ENCODE results near the gene MBD1. TPM values are rescaled to one million over a fixed set of nuclear protein-coding genes. Genes with fewer than 3 reads are reported as not detected.
"Not testable (repeated sequence)": the region's sequence is repeated elsewhere in the genome, so short reads cannot be mapped to it uniquely, and the experiment has no call there.

MBD1 gene
- total RNA-seq, 1 donor from 2014 or later, result 104 TPM

DNA sequence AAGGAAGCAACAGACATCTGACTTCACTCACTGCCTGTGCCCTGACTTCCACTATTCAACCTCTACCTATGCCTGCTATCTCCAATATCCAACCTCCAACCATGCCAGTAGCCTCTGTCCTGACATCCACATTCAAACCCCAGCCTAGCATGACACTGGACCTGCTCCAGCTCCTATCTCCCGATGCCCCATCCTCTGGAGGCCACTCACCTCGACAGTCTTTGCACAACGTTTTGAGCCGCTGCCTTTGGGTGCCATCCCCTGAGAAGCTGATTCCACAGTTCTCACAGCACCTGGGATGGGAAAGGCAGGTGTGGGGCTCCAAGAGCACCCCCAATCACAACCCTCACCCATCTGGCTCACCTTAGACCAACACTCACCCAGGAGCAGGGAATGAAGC, 4.9 kb downstream of the MBD1 start:
- intact Hi-C loops (cut with micrococcal nuclease), result no loop called here

DNA sequence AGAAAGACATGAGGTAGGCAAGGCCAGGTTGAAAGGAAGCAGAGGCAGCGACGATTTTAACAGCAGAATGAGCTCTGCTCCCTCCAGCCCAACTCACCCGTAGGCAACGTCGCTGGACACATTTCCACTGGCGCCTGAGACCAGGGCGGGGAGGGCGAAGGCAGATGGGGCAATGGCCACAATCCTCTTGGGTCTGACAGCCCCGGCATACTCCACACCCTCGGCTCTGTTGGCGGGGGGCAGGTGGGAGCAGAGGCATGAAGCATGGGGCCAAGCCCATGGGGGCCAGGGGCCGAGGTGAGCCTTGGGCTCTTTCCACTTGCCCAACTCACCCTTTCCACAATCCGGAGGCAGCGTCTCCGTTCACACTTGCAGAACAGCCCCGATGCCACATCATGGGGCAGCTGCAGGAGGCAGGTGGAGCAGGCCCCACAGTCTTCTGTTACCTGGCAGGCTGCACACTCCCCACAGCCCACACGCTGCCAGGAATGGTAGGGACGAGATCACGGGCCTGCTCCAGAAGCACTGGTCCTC, 5.8 kb downstream of the MBD1 start:
- intact Hi-C loops (cut with micrococcal nuclease), result no loop called here

DNA sequence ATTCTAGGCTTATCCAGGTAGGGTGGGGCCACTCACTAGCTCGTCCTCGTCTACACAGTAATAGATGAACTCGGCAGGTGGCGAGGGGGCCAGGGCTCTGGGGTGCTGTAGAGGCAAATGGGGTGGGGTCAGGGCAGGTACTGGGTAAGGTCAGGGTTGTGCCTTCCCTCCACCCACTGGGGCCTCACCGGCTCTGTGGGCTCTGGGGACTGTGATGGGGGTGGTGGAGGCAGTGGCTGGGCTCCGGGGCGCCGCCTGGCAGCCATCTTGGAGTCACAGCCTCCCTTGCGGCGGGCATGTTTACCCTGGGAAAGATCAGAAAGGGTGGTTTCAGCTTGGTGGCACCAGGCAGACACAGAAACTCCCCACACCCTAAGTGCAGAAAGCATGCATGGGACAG, 6.4 kb downstream of the MBD1 start:
- intact Hi-C loops (cut with micrococcal nuclease), result no loop called here

DNA sequence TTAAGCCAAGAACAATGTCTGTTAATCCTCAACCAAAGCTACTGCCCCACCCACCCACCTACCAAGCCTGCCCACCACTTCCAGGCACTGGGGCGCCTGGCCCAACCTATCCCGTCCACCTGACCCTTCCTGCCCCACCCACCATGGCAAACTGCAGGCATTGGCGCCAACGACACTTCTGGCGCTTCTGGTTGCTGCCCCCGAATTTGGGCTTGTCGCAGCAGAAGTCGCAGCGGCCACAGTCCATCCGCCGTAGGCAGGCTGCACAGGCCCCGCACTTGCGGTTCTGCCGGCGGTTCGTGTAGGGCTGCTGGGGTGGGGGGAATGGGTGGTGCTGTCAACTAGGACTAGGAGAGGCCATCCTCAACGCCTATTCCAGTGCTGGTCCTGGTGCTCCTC, 7.3 kb downstream of the MBD1 start:
- intact Hi-C loops (cut with micrococcal nuclease), result no loop called here

DNA sequence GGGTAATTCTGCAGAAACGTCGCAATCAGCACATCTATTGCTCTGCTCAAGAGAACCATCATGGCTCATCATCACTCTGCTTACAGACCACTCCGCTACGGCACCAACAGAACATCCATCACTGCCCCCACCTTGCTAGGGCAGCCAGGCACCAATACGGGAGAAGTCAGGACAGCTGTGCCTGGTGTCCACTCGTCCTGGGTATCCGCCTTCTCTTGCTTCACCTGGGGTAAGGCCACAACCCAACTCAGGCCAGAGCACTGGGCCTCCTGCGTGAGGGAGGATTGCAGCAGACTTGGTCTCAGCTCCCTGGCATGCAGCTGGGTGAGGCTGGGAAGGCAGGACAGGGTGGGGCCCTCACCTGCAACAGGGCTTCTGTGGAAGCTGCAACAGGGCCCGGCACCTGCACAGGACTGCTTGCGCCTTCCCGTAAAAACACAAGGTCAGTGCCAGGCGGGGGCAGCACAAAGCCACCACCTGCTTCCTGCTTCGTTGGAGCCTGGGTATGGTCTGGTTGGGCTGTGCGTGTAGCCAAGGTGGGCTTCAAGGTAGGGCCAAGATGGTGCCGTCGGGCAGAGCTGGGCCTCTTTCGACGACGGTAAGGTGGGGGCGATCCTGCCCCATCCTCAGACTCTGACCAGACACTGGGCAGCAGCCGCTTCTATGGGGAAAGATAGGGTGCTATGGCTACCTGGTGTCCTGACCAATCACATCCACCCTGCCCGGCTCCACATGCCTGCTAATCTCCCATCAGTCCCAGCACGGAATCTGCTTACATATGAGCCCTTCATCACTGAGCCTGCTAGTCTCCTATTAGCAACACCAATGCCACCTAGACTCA, 7.9 kb downstream of the MBD1 start:
- intact Hi-C loops (cut with micrococcal nuclease), result no loop called here

DNA sequence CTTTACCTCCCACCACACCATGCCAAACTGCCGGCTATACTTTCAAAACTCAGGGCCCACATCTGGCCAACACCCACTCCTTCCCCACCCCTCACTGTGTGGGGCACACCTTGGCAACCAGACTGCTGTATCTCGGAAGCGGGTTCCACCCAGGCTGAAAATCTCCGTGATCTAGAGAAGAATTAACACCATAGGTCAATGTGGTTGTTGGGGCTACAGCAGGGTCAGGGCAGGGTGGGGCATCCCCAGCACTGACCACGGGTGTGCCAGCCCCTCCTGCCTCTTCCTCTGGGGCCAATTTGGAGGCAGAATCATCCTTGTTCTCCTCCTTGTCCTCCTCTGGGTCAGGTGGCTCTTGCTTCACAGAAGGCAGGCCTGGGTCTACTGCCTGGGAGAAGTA, 8.8 kb downstream of the MBD1 start:
- intact Hi-C loops (cut with micrococcal nuclease), result no loop called here

DNA sequence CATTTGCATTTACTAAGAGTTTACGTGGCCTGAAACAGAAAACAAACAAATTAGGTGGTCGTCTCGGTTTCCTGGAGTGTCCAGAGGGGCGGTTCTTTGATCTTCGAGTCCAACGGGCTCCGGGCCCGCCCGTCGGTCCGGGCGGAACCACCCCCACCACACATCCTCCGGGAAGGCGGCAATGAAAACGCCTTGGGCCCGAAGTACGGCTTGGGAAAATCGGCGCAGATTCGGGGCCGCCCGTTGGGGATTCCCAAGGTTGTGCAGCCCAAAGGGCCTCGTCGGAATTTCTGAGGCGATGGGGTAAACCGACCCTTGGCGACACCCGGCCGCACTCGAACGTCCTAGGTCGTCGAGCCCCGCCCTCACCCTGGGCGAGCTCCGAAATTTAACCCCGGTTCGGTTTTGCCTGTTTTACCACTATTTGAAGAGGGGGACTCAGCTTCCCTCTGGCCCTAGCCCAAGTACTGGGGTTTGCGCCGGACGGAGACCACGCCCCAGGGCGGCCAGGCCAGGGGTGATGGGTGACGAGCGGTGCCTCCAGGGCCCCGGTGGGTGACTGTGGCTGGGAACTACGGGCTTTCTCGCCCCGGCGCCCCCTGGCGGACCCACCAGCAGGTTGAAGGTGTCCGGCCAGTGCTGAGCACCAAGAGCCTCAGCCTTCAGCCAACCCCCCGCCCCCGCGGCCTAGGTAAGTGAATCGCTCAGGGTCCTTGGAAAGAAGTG, 13.1 kb downstream of the MBD1 start:
- intact Hi-C loops (cut with micrococcal nuclease), result loop anchor here (1.0 to 5.0 kb wide), 4 partner anchors 39 to 781 kb away; partner anchors contain the start of gene C18orf32

DNA sequence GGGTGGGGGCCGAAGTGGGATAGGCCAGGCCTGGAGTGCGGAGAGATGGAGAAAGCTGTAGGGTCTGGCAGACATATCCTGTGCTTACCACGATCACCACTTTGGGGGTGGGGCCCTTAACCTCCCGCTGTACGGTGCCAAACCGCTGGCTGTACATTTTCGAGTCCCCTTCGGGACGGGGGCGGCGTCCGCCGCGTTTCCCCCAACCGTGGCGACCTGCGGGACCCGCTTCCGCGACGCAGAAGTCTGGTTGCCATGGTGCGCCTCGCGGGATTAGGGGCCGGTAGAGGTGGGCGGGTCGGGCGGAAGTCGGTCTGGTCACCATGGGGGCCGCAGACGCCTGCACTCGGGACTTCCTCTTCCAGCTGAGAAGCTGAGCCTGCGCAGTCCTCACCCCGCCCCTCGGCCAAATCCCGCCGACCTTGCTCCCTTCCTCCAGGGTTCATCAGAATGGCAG, 15.0 kb downstream of the MBD1 start, which contains the start of gene CFAP53:
Gene CFAP53 (minus strand): TSS at position 248 of the 457 bp plus-strand sequence. CDS start 91 bp downstream, at position 157.
- intact Hi-C loops (cut with micrococcal nuclease), result loop anchor here (1.0 to 5.0 kb wide), 6 partner anchors 15 to 779 kb away; partner anchors contain the start of genes C18orf32, CXXC1 and MBD1

DNA sequence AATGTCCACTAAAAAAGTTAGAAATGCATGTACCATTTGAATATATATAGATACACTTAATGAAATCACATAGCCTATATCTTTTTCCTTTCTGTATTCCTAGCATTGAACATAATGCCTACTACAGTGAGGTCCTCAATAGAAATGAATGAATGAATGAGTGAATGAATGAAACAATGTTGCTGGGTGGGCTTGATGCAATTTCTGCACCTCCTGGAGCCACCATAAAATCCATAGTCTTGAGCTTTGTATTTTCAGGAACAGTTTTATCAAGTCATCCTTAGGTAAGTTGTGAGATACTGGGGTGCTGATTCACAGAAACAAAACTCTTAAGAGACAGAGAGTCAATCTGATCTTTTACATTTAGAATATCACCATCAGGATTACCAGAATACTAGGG, 18.3 kb downstream of the MBD1 start:
- intact Hi-C loops (cut with micrococcal nuclease), result no loop called here

DNA sequence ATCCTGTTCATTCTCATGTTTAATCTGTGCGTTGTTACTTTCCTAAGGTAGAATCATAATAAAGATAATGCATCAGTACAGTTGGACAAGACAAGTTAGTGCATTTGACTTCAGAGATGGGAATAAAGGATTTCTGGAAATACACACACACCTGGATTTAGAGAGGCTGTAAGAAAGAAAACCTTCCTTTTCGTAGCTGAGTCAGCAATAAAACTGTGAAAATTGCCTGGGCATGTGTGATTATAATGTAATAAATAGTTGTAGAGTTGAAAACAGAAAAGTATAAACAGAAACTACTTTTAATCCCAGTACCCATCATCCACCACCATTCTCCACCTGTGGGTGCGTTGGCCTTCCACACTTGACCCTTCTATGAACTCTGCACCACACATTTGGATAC, 30.4 kb downstream of the MBD1 start:
- intact Hi-C loops (cut with micrococcal nuclease), result no loop called here

DNA sequence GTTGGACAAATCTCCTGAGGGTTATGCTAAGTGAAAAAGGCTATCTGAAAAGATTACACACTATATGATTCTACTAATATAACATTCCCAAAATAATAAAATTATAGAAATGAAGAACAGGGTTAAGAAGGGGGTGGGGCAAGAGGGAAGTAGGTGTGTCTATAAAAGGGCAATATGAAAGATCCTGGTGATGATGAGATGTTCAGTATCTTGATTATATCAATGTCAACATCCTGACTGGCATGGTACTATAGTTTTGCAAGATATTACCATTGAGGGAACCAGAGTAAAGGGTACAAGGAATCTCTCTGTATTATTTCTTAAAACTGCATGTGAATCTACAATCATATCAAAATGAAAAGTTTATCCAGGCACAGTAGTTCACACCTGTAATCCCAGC, 31.7 kb downstream of the MBD1 start:
- intact Hi-C loops (cut with micrococcal nuclease), result no loop called here

DNA sequence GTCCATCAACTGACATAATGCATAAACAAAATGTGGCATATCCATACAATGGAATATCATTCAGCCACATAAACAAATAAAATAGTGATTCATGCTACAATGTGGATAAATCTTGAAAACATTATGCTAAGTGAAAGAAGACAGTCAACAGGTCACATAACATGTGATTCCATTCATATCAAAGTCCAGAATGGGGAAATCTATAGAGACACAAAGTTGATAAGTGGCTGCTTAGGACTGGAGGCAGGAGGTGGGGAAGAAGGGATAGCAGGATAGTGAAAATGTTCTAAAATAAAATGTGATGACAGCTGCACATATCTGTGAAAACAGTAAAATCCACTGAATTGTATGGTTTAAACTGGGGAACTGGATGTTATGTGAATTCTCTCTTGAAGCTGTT, 33.8 kb downstream of the MBD1 start:
- intact Hi-C loops (cut with micrococcal nuclease), result no loop called here

DNA sequence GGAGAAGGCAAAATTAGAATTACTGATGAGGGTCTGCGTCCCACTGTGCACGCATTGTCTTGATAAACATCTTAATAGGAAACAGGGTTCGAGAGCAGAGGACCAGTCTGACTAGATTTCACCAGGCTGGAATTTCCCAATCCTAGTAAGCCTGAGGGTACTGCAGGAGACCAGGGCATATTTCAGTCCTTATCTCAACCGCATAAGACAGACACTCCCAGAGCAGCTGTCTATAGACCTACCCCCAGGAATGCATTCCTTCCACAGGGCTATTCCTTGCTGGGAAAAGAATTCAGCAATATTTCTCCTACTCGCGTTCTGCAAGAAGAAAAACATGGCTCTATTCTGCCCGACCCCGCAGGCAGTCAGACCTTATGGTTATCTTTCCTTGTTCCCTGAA, 39.6 kb downstream of the MBD1 start:
- intact Hi-C loops (cut with micrococcal nuclease), result not testable (repeated sequence)

DNA sequence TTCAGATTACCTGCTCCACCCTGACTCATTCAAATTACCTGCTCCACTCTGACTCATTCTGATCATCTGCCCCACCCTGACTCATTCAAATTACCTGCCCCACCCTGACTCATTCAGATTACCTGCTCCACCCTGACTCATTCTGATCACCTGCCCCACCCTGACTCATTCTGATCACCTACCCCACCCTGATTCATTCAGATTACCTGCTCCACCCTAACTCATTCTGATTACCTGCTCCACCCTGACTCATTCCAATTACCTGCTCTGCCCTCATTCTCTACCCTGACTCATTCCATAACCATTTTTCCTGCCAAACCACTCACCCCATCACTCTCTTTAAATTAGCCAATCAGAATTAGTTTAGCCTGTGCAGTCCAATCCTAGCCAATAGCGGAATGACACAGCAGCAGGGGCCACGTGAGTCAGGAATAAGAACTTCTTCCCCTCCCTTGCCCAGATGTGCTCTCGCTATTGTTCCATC, 41.2 kb downstream of the MBD1 start:
- intact Hi-C loops (cut with micrococcal nuclease), result no loop called here

DNA sequence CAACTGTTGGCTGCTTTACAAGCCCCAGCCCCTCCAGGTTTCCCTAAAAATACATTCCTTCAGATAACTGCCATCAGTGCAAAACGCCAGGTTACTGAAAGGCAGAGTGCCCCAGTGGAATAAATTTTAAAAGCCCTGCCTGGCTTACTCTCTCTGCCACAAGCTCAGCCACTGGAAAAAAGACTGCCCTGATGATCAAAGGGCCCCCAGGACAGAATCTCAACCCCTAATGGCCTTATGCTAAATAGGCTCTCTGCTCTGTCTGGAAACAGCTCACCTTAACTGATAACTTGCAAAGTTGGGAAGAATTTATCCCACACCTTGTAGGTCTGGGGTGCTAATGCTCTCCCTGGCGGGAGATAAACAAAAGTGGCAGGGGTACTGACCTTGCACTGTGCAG, 48.9 kb downstream of the MBD1 start:
- intact Hi-C loops (cut with micrococcal nuclease), result no loop called here

DNA sequence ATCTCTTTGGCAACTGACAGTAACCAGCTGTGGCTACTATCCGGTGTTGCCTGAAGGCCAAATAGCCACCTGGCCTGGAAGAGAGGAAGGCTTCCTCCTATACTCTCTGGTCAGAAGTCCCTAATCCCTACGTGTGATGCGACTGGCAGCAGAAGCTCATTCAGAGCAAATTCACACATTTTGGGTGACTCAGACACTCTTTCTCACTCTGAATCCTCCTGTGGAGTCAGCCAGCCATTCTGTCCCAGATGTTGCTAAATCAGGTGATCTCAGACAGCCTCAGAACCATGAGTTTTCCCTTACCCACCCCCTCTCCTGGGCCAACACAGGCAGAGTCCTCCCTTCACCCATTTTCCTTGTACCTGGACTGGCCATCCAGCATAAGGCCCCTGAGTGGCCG, 49.7 kb downstream of the MBD1 start:
- intact Hi-C loops (cut with micrococcal nuclease), result no loop called here

DNA sequence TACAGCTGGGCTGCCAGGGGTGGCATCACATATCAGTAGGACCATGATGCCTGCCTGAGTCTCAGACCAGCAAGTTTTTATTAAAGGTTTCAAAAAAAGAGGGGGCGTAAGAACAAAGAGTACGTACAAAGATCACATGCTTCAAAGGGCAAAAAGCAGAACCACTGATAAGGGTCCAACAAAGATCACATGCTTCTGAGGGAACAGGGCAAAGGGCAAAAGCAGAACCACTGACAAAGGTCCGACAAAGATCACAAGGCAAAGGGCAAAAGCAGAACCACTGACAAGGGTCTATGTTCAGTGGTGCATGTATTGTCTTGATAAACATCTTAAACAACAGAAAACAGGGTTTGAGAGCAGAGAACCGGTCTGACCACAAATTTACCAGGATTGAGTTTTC, 61.1 kb downstream of the MBD1 start:
- intact Hi-C loops (cut with micrococcal nuclease), result not testable (repeated sequence)

Other genes starting within 250 kb of the MBD1 start
- 0.02 TPM in 1 of 2 replicates, not detected in the other for gene MYO5B, start 86.4 kb downstream of the MBD1 start, total RNA-seq
- 0.34 and 0.55 TPM in 2 replicates for gene CFAP53, start 15.0 kb downstream of the MBD1 start, total RNA-seq
- 158 and 162 TPM in 2 replicates for gene CXXC1, start 6.2 kb upstream of the MBD1 start, total RNA-seq
- 34.3 and 35.9 TPM in 2 replicates for gene SKA1, start 93.5 kb upstream of the MBD1 start, total RNA-seq